HEK293T (cell line): ENCODE data around the gene SH2D6.
"Not testable (repeated sequence)": the region's sequence is repeated elsewhere in the genome, so short reads cannot be mapped to it uniquely, and the experiment has no call there.

Experiments
- CTCF ChIA-PET: fragments of 350-600 bp; formaldehyde crosslinking; extraction: SDS; loops from one replicate; lab custom pipeline; 2021; ENCODE audit warnings: antibody characterized with exemption, inconsistent platforms; lab: Yijun Ruan, JAX
- POLR2A ChIA-PET: fragments of 350-600 bp; formaldehyde crosslinking; extraction: SDS; loops from one replicate; lab custom pipeline; 2020; ENCODE audit warnings: antibody characterized with exemption, inconsistent platforms; lab: Yijun Ruan, JAX
- DNase-seq: peaks from one replicate; pipeline ENCODE4 v3.0.0; 2012; ENCODE audit warnings: mixed read lengths; ENCODE audit errors: extremely low spot score
- ARNT ChIP-seq: fragments of 450-650 bp; IDR thresholded peaks from 2 replicates; pipeline ENCODE4 v1.6.1; 2017; ENCODE audit warnings: mild to moderate bottlenecking
- BHLHE40 ChIP-seq: fragments of 450-650 bp; IDR thresholded peaks from 2 replicates; pipeline ENCODE4 v1.6.1; 2016; ENCODE audit warnings: mild to moderate bottlenecking, moderate library complexity, borderline replicate concordance
- CTBP1 ChIP-seq: fragments of 450-650 bp; IDR thresholded peaks from 2 replicates; pipeline ENCODE4 v1.6.1; 2016; ENCODE audit warnings: borderline replicate concordance
- ELF4 ChIP-seq: fragments of 450-650 bp; IDR thresholded peaks from 2 replicates; pipeline ENCODE4 v1.6.1; 2017; ENCODE audit warnings: antibody characterized with exemption
- FOXA1 ChIP-seq: fragments of 450-650 bp; IDR thresholded peaks from 2 replicates; pipeline ENCODE4 v1.6.1; 2016; ENCODE audit warnings: mild to moderate bottlenecking
- FOXK2 ChIP-seq: fragments of 450-650 bp; IDR thresholded peaks from 2 replicates; pipeline ENCODE4 v1.6.1; 2016; ENCODE audit warnings: mild to moderate bottlenecking
- FOXM1 ChIP-seq: fragments of 450-650 bp; IDR thresholded peaks from 2 replicates; pipeline ENCODE4 v1.6.1; 2017; ENCODE audit warnings: mild to moderate bottlenecking, borderline replicate concordance
- HDGF ChIP-seq: fragments of 450-650 bp; IDR thresholded peaks from 2 replicates; pipeline ENCODE4 v1.6.1; 2017; ENCODE audit warnings: antibody characterized with exemption, borderline replicate concordance
- L3MBTL2 ChIP-seq: fragments of 450-650 bp; conservative IDR thresholded peaks from 2 replicates; pipeline ENCODE4 v1.6.1; 2016; ENCODE audit warnings: mild to moderate bottlenecking
- LEF1 ChIP-seq: fragments of 450-650 bp; IDR thresholded peaks from 2 replicates; pipeline ENCODE4 v1.6.1; 2017; ENCODE audit warnings: mild to moderate bottlenecking, borderline replicate concordance
- NFRKB ChIP-seq: fragments of 450-650 bp; IDR thresholded peaks from 2 replicates; pipeline ENCODE4 v1.6.1; 2016; ENCODE audit warnings: mild to moderate bottlenecking, moderate library complexity
- PKNOX1 ChIP-seq: fragments of 450-650 bp; IDR thresholded peaks from 2 replicates; pipeline ENCODE4 v1.6.1; 2016
- SP1 ChIP-seq: fragments of 450-650 bp; IDR thresholded peaks from 2 replicates; pipeline ENCODE4 v1.6.1; 2017
- SUZ12 ChIP-seq: fragments of 450-650 bp; IDR thresholded peaks from 2 replicates; pipeline ENCODE4 v1.6.1; 2016; ENCODE audit warnings: mild to moderate bottlenecking
- TARDBP ChIP-seq: fragments of 450-650 bp; IDR thresholded peaks from 2 replicates; pipeline ENCODE4 v1.6.1; 2016
- ZNF384 ChIP-seq: fragments of 450-650 bp; IDR thresholded peaks from 2 replicates; pipeline ENCODE4 v1.6.1; 2016

SH2D6 gene

GRCh38 chr2:85378257-85378656 is 40.3 kb upstream of the SH2D6 start:
- ChIA-PET CTCF (no interaction called here), POLR2A (no interaction called here)
- TF ChIP-seq ARNT: no peak
- DNase-seq: no peak

GRCh38 chr2:85380048-85380447 is 38.5 kb upstream of the SH2D6 start:
- DNase-seq: no peak
- TF ChIP-seq PKNOX1: no peak
- TF ChIP-seq CTBP1: no peak
- TF ChIP-seq FOXM1: no peak
- no peak for TF ChIP-seq HDGF
- TF ChIP-seq SP1: no peak
- TF ChIP-seq LEF1: no peak
- ChIA-PET POLR2A (no interaction called here), CTCF (no interaction called here)

GRCh38 chr2:85383151-85383550 is 35.4 kb upstream of the SH2D6 start:
- POLR2A ChIA-PET, DNase-seq, CTCF ChIA-PET: not testable (repeated sequence)

- ChIA-PET CTCF (interaction anchor here (1.0 kb wide), 1 partner anchor 13 kb away, joined by 4 read pairs; no protein-coding TSS in a partner anchor), POLR2A (no interaction called here)
- no peak for DNase-seq
- TF ChIP-seq ARNT (no peak), FOXM1 (no peak), BHLHE40 (no peak), PKNOX1 (no peak), ZNF384 (no peak), HDGF (no peak), FOXA1 (no peak), ELF4 (no peak), TARDBP (no peak), NFRKB (no peak), CTBP1 (no peak), SP1 (no peak), SUZ12 (no peak), LEF1 (no peak), L3MBTL2 (no peak), FOXK2 (no peak)
These were observed 34.7 kb upstream of the SH2D6 start for GRCh38 chr2:85383850-85384249.

GRCh38 chr2:85385746-85386145 is 32.8 kb upstream of the SH2D6 start:
- POLR2A ChIA-PET: no interaction called here
- DNase-seq: no peak
- CTCF ChIA-PET: no interaction called here
- no peak for TF ChIP-seq NFRKB
- no peak for TF ChIP-seq SUZ12
- no peak for TF ChIP-seq SP1
- no peak for TF ChIP-seq HDGF
- no peak for TF ChIP-seq BHLHE40
- no peak for TF ChIP-seq CTBP1
- TF ChIP-seq LEF1: no peak
- no peak for TF ChIP-seq FOXM1
- no peak for TF ChIP-seq TARDBP

GRCh38 chr2:85387754-85388153 is 30.8 kb upstream of the SH2D6 start:
- no peak for TF ChIP-seq TARDBP
- TF ChIP-seq FOXM1: no peak
- no peak for TF ChIP-seq BHLHE40
- no peak for TF ChIP-seq SP1
- TF ChIP-seq CTBP1: no peak
- no peak for TF ChIP-seq NFRKB
- TF ChIP-seq ZNF384: no peak
- TF ChIP-seq SUZ12: no peak
- no peak for TF ChIP-seq L3MBTL2
- TF ChIP-seq FOXK2: no peak
- TF ChIP-seq LEF1: no peak
- no peak for TF ChIP-seq PKNOX1
- no peak for TF ChIP-seq ARNT
- TF ChIP-seq ELF4: no peak
- TF ChIP-seq FOXA1: no peak
- TF ChIP-seq HDGF: no peak
- CTCF ChIA-PET: interaction anchor here (0.6 to 1.4 kb wide), 3 partner anchors 159 to 164 kb away, joined by 3 to 6 read pairs (median 3); no protein-coding TSS in a partner anchor
- POLR2A ChIA-PET: no interaction called here
- no peak for DNase-seq
